Left lung (tissue), 10 donors: ENCODE measurements around the gene LINGO1. TPM values are rescaled to one million over a fixed set of nuclear protein-coding genes. Genes with fewer than 3 reads are reported as not detected.

ENCODE experiments used
- ATAC-seq: fragments of 200-7000 bp; cut with Tn5 transposase; one replicate; pipeline ENCODE4 v1.9.1; 2020; ENCODE audit warnings: moderate library complexity
- DNase-seq, 4 donors: peaks; one replicate each; pipeline ENCODE4 v3.0.0-alpha.2; 2013 to 2020
- H3K27ac ChIP-seq, 2 donors: fragments of 200-600 bp; sonication (generic) in 1 of 2; one replicate each; pipeline versions ENCODE4 v1.5.0 to v1.8.0; 2020 to 2021
- H3K27me3 ChIP-seq, 2 donors: fragments of 200-600 bp; sonication (generic) in 1 of 2; one replicate each; pipeline versions ENCODE4 v1.5.0 to v1.8.0; 2020 to 2021
- H3K36me3 ChIP-seq, 2 donors: fragments of 200-600 bp; sonication (generic) in 1 of 2; one replicate each; pipeline versions ENCODE4 v1.5.0 to v1.8.0; 2020 to 2021
- H3K4me1 ChIP-seq, 2 donors: fragments of 200-600 bp; one replicate each; pipeline ENCODE4 v1.8.0; 2021
- H3K4me3 ChIP-seq, 2 donors: fragments of 200-600 bp; sonication (generic) in 1 of 2; one replicate each; pipeline versions ENCODE4 v1.5.0 to v1.8.0; 2020 to 2021; ENCODE audit warnings: mild to moderate bottlenecking in 1 of 2
- H3K9me3 ChIP-seq, 2 donors: fragments of 200-600 bp; sonication (generic) in 1 of 2; one replicate each; pipeline versions ENCODE4 v1.5.0 to v1.8.0; 2020 to 2021
- CTCF ChIP-seq, 2 donors: fragments of 200-600 bp; sonication (generic) in 1 of 2; IDR thresholded peaks; one replicate each; pipeline versions ENCODE4 v1.5.0 to v1.8.0; 2021; ENCODE audit warnings: antibody characterized with exemption in 2 of 2
- intact Hi-C, 2 donors: fragments of 100-400 bp; cut with DNase I; formaldehyde crosslinking; loops; one replicate each; pipeline versions ENCODE4 v1.11.2 to v1.14.2; 2022
- polyA plus RNA-seq, 6 donors: library from polyadenylated mRNA; unstranded; fragments of 120-200 nt; gene quantifications; one replicate each; pipeline ENCODE4 v1.2.1, GENCODE V29; 2013; ENCODE audit not compliant: insufficient read length in 6 of 6
- total RNA-seq, 2 donors: library from RNA; stranded (reverse); fragmentation: NEBNext Ultra II Directional; extraction: Animal tissue kit (Norgen Biotek cat#: 25700); gene quantifications; one replicate each; pipeline ENCODE4 v1.2.1, GENCODE V29; 2021
- donor health status: DM: no; HTN: yes; CAD: no.
- donor health status: DM: no; HTN: no; CAD: no.

LINGO1 gene
- total and polyA plus RNA-seq, 8 donors: 0.99 to 19.6 (median 14.1) TPM

GRCh38 chr15:77665530-77666295 is 33.0 kb upstream of the LINGO1 start:
- Histone ChIP-seq H3K27me3 (peaks cover 0 to 58% of the 10 kb centered on the region in 2 donors), H3K9me3 (no peaks in the 10 kb centered on the region), H3K36me3 (no peaks in the 10 kb centered on the region), H3K4me1 (no peaks in the 10 kb centered on the region), H3K4me3 (no peak overlapping the region), H3K27ac (no peak overlapping the region)
- no peak for TF ChIP-seq CTCF (IDR thresholded peaks at IDR 0.05)
- DNase-seq (no peak), ATAC-seq (no peak)
- intact Hi-C loops: no loop called here

GRCh38 chr15:77664428-77664827 is 31.7 kb upstream of the LINGO1 start:
- Histone ChIP-seq H3K4me1 (no peaks in the 10 kb centered on the region), H3K27ac (no peak overlapping the region), H3K4me3 (no peak overlapping the region), H3K36me3 (no peaks in the 10 kb centered on the region), H3K27me3 (peaks cover 0 to 52% of the 10 kb centered on the region in 2 donors), H3K9me3 (no peaks in the 10 kb centered on the region)
- intact Hi-C loops: no loop called here
- DNase-seq (no peak), ATAC-seq (no peak)
- TF ChIP-seq CTCF (IDR thresholded peaks at IDR 0.05): no peak

GRCh38 chr15:77663256-77663655 is 30.5 kb upstream of the LINGO1 start:
- TF ChIP-seq CTCF (IDR thresholded peaks at IDR 0.05): no peak
- Histone ChIP-seq H3K9me3 (no peaks in the 10 kb centered on the region), H3K4me3 (no peak overlapping the region), H3K27me3 (peaks cover 0 to 50% of the 10 kb centered on the region in 2 donors), H3K36me3 (no peaks in the 10 kb centered on the region), H3K4me1 (no peaks in the 10 kb centered on the region), H3K27ac (no peak overlapping the region)
- ATAC-seq (no peak), DNase-seq (no peak)
- intact Hi-C loops: no loop called here

GRCh38 chr15:77659350-77660321 is 26.9 kb upstream of the LINGO1 start:
- intact Hi-C loops: no loop called here
- Histone ChIP-seq H3K4me1 (no peaks in the 10 kb centered on the region), H3K36me3 (no peaks in the 10 kb centered on the region), H3K4me3 (no peak overlapping the region), H3K27me3 (peaks cover 0 to 63% of the 10 kb centered on the region in 2 donors), H3K27ac (no peak overlapping the region), H3K9me3 (no peaks in the 10 kb centered on the region)
- TF ChIP-seq CTCF (IDR thresholded peaks at IDR 0.05): no peak
- peak in 2 of 4 donors; percentile 40 to 44 for DNase-seq
- peak; percentile 71 for ATAC-seq

GRCh38 chr15:77658304-77658703 is 25.6 kb upstream of the LINGO1 start:
- no peak for ATAC-seq
- intact Hi-C loops: no loop called here

More at GRCh38 chr15:77658304-77658703, 25.6 kb upstream of the LINGO1 start:
- H3K27ac ChIP-seq: no peak overlapping the region
- no peak for DNase-seq
- no peaks in the 10 kb centered on the region for H3K9me3 ChIP-seq
- TF ChIP-seq CTCF (IDR thresholded peaks at IDR 0.05): no peak
- peaks cover 0 to 70% of the 10 kb centered on the region in 2 donors for H3K27me3 ChIP-seq
- no peaks in the 10 kb centered on the region for H3K36me3 ChIP-seq
- no peak overlapping the region for H3K4me3 ChIP-seq
- H3K4me1 ChIP-seq: no peaks in the 10 kb centered on the region
